Activated naive CD4-positive, alpha-beta T cell treated with anti-CD3 and anti-CD28 coated beads for 36 hours (primary cell): ENCODE results near the gene RAB27A. TPM values are rescaled to one million over a fixed set of nuclear protein-coding genes. Genes with fewer than 3 reads are reported as not detected.

ENCODE experiments used
- CTCF ChIA-PET: fragments of 350-600 bp; sonication (Branson Sonifier 250); formaldehyde crosslinking; loops from one replicate; lab custom pipeline; 2021; ENCODE audit warnings: antibody characterized with exemption; lab: Charles Lee
- DNase-seq: peaks from one replicate; pipeline ENCODE4 v3.0.0-alpha.2; 2020
- H3K27ac Mint-ChIP-seq: one replicate; pipeline ENCODE4 v1.8.0; 2021; ENCODE audit warnings: mild to moderate bottlenecking, mixed read lengths
- H3K27me3 Mint-ChIP-seq: one replicate; pipeline ENCODE4 v1.8.0; 2021; ENCODE audit warnings: low read depth, mixed read lengths
- H3K36me3 Mint-ChIP-seq: one replicate; pipeline ENCODE4 v1.8.0; 2021; ENCODE audit warnings: low read depth, mixed read lengths
- H3K4me1 Mint-ChIP-seq: one replicate; pipeline ENCODE4 v1.8.0; 2021; ENCODE audit warnings: low read depth, mixed read lengths
- H3K4me3 Mint-ChIP-seq: one replicate; pipeline ENCODE4 v1.8.0; 2021; ENCODE audit warnings: mild to moderate bottlenecking, moderate library complexity, mixed read lengths
- H3K9me3 Mint-ChIP-seq: one replicate; pipeline ENCODE4 v1.8.0; 2021; ENCODE audit warnings: mixed read lengths
- intact Hi-C: fragments of 100-400 bp; cut with micrococcal nuclease; formaldehyde crosslinking; loops from one replicate; pipeline ENCODE4 v1.15.1; 2023
- total RNA-seq, 2 experiments: library from RNA; stranded (reverse); gene quantifications; one replicate each; pipeline ENCODE4 v1.2.3, GENCODE V29; 2021

Gene RAB27A
- total RNA-seq, 2 experiments from 2014 or later: 119 to 124 TPM

DNA sequence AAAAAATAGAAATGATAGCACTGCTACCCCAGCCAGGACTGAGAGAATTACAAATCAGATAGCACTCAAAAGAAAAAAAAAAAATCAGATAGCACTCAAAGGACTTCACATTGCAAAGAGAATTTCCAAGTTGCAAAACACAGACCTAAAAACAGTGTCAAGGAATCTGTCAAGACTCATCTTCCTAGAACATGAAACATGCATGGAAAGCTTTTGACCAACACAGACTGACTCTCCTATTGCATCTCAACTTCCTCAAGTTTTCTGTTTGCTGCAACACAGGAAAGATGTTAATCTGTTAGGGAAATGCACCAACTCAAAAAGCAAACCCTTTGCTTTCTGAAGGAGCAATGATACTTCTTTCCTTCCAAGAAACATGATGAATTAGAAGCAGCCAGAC is 42.3 kb downstream of the RAB27A start:
- intact Hi-C loops: no loop called here
- H3K36me3 Mint-ChIP-seq: peaks cover 33% of the 10 kb centered on the region
- H3K27ac Mint-ChIP-seq: no peak overlapping the region
- H3K4me3 Mint-ChIP-seq: no peak overlapping the region
- CTCF ChIA-PET: interaction anchor here (1.3 kb wide), 1 partner anchor 20 kb away, joined by 4 read pairs; no protein-coding TSS in a partner anchor
- no peaks in the 10 kb centered on the region for H3K9me3 Mint-ChIP-seq
- peaks cover 64% of the 10 kb centered on the region for H3K4me1 Mint-ChIP-seq
- DNase-seq: no peak
- H3K27me3 Mint-ChIP-seq: no peaks in the 10 kb centered on the region

DNA sequence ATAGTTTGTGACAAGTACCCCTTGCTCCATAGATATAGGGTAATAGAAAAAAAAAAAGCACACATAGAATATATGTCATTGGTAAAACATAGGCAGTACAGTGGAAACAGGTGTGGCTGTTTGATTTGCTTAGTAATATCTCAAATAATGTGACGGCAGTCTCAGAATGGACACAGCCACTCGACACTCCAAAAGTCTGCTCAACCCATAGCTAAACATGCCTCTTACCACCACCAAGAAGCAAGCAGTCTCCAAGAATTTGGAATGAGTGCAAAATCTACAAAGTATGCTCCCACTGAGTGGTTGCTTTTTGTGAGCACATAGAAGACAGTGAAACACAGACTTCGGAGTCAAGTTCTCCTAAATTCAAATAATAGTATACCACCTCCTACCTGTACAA is 43.0 kb downstream of the RAB27A start:
- DNase-seq: no peak
- peaks cover 63% of the 10 kb centered on the region for H3K4me1 Mint-ChIP-seq
- CTCF ChIA-PET: interaction anchor here (1.3 kb wide), 1 partner anchor 21 kb away, joined by 4 read pairs; no protein-coding TSS in a partner anchor
- no peak overlapping the region for H3K27ac Mint-ChIP-seq
- H3K27me3 Mint-ChIP-seq: no peaks in the 10 kb centered on the region
- H3K9me3 Mint-ChIP-seq: no peaks in the 10 kb centered on the region
- intact Hi-C loops: no loop called here
- no peak overlapping the region for H3K4me3 Mint-ChIP-seq
- H3K36me3 Mint-ChIP-seq: peaks cover 28% of the 10 kb centered on the region

DNA sequence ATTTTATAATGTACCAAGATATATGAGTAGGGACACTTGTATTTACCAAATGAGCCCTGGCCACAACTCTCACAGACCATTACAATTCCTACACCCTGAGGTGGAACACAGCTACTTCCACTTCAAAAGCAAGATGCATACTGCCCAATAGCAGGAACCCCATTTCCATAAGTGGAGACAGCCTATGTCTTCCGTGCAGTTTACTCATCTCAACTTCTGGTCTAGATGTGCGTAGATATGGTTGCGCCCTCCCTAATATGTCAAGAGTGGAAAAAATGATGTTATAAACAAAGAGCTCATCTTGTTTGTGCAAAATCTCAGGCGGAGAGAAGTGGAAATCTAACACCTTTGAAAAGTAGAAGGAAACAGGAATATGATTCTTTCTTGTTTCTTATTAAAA is 44.6 kb downstream of the RAB27A start:
- Mint-ChIP-seq H3K9me3 (no peaks in the 10 kb centered on the region), H3K27ac (peak overlapping the region; percentile 46), H3K27me3 (no peaks in the 10 kb centered on the region), H3K4me3 (no peak overlapping the region), H3K4me1 (peaks cover 61% of the 10 kb centered on the region), H3K36me3 (peaks cover 19% of the 10 kb centered on the region)
- no peak for DNase-seq
- intact Hi-C loops: loop anchor here (1.0 kb wide), 1 partner anchor 8 kb away; no protein-coding TSS in a partner anchor
- CTCF ChIA-PET: interaction anchor here (1.5 kb wide), 1 partner anchor 33 kb away, joined by 3 read pairs; no protein-coding TSS in a partner anchor

DNA sequence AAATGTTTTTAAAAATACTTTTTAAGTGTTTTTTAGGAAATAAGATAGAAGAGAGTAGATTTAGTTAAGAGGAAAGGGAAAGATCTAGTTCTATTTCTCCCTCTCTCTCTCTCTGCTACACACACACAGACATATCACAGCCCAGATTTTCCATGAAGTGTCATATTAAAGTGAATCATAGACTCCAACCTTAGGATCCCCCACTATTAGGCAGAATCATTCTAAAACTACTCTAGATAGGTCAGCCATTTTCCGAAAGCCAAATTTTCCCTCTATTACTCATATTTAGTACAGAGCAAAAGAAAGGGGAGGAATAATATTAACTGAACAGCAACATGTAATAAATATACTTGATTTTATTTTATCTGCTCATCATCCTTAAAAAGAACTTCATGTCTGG is 47.7 kb downstream of the RAB27A start:
- CTCF ChIA-PET: interaction anchor here (0.6 kb wide), 1 partner anchor 198 kb away, joined by 4 read pairs; no protein-coding TSS in a partner anchor
- Mint-ChIP-seq H3K27me3 (no peaks in the 10 kb centered on the region), H3K4me3 (no peak overlapping the region)

DNA sequence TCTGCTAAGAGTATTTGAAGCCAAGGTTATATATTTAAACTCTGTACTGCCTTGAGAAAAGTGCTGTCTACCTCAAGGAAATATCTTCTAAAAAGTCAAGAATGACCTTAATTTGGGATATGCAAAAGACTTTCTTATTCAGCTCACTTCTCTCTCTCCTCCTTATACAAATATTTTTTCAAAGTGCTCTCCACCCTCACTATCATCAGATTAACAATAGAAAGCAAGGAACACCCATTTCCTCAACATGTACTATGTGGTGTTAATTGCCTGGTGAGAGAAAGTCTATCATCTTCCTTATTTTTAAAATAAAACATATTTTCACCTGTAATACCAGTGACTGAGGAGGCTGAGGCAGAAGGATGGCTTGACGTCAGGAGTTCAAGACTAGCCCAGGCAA is 48.4 kb downstream of the RAB27A start:
- Mint-ChIP-seq H3K9me3 (no peaks in the 10 kb centered on the region), H3K4me3 (no peak overlapping the region), H3K4me1 (peaks cover 74% of the 10 kb centered on the region), H3K36me3 (peaks cover 13% of the 10 kb centered on the region), H3K27me3 (no peaks in the 10 kb centered on the region), H3K27ac (peak overlapping the region; percentile 7)
- DNase-seq: no peak
- intact Hi-C loops: loop anchor here (5.0 kb wide), 1 partner anchor 166 kb away; the partner anchor contains the start of genes CCPG1 and PIERCE2
- CTCF ChIA-PET: interaction anchor here (0.6 to 0.9 kb wide), 2 partner anchors 42 to 198 kb away, joined by 3 to 4 read pairs; no protein-coding TSS in a partner anchor

More for the DNA sequence above, 47.7 kb downstream of the RAB27A start:
- H3K36me3 Mint-ChIP-seq: peaks cover 12% of the 10 kb centered on the region
- intact Hi-C loops: loop anchor here (5.0 kb wide), 1 partner anchor 165 kb away; the partner anchor contains the start of genes CCPG1 and PIERCE2
- DNase-seq: no peak
- H3K4me1 Mint-ChIP-seq: peaks cover 75% of the 10 kb centered on the region
- no peaks in the 10 kb centered on the region for H3K9me3 Mint-ChIP-seq
- H3K27ac Mint-ChIP-seq: peak overlapping the region; percentile 79

DNA sequence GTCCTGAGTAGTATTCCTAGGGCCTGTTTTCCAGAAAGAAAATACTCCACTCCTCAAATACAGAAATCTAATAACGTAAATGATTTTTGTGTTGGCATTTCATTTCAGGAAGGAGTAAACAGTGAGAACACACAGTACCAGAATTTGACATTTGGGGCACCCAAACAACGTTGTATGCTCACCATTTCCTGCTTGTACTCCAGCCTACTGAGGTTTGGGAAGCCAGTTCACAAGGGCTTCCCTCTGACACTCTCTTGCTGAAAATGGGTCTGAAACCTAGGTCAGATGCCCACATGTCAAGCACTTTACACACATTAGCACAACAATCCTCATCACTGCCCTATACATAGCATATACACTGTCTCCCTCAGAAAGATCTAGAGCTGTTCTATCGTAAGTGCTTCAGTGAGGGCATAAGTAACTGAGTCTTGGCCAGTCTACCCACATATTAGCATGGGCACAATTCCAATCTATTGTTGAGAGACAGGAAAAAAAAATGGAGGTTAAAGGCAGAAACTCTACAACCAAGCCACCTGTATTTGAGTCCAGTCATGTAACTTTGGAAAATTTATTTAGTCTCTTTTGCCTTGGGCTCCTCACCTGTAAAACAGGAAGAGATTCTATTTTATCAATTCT is 49.4 kb downstream of the RAB27A start:
- Mint-ChIP-seq H3K4me3 (no peak overlapping the region), H3K27me3 (no peaks in the 10 kb centered on the region), H3K9me3 (no peaks in the 10 kb centered on the region), H3K27ac (peak overlapping the region; percentile 34), H3K36me3 (peaks cover 16% of the 10 kb centered on the region), H3K4me1 (peaks cover 70% of the 10 kb centered on the region)
- CTCF ChIA-PET: interaction anchor here (0.9 kb wide), 1 partner anchor 43 kb away, joined by 3 read pairs; no protein-coding TSS in a partner anchor
- intact Hi-C loops: loop anchor here (5.0 kb wide), 1 partner anchor 167 kb away; the partner anchor contains the start of genes CCPG1 and PIERCE2
- no peak for DNase-seq

DNA sequence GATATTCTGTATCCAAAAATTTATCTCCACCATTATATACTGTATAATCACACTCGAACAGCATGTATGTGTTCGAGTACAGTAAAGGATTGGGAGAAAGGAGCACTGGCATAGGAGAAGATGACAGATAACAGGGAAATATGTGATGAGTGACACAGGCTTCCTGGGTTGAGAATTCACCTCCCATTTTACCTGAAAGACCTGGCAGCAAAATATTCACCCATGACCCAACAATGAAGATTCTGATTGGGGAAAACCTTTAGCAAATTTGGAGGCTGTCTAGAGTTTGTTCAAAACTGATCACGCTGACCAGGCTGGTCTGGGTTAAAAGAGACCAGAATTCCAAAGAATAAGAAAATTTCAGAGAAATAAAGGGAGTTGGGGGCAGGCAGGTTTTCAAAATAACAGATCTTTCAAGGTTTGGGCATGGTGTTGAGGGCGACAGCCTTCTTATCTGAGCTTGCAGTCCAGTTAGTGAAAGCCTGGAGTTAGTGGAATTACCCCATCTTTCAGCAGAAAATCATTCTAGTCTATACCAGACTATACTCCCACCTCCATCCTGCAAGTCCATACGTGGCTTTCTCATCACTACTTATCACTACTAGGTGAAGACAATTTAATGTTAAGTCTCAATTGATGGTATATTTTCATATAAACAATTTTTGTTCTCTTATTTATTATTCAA is 50.0 kb downstream of the RAB27A start:
- H3K4me3 Mint-ChIP-seq: no peak overlapping the region

DNA sequence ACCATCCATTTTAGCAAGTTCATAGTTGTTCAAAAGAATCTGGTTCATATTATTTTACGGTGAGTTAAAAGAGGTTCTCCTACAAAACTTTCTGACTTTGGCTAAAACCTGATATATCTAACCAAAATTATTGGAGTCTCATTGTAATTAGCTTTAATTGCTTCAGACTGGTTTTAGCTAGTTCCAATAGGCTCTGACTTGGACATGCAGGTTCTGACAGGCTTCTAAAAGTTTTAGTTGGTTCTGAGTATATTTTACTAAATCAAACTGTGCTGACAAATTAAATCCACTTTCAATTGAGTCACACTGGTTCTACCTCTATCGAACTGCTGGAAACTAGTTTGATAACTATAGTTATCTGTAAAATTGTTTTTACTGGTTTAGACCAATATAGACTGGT is 50.7 kb downstream of the RAB27A start:
- no peaks in the 10 kb centered on the region for H3K27me3 Mint-ChIP-seq
- DNase-seq: no peak
- H3K4me1 Mint-ChIP-seq: peaks cover 69% of the 10 kb centered on the region
- H3K4me3 Mint-ChIP-seq: no peak overlapping the region
- CTCF ChIA-PET: no interaction called here
- peaks cover 22% of the 10 kb centered on the region for H3K36me3 Mint-ChIP-seq
- peak overlapping the region; percentile 92 for H3K27ac Mint-ChIP-seq
- no peaks in the 10 kb centered on the region for H3K9me3 Mint-ChIP-seq
- intact Hi-C loops: no loop called here

More for the DNA sequence above, 50.0 kb downstream of the RAB27A start:
- Mint-ChIP-seq H3K9me3 (no peaks in the 10 kb centered on the region), H3K27ac (peak overlapping the region; percentile 17), H3K4me1 (peaks cover 65% of the 10 kb centered on the region), H3K36me3 (peaks cover 15% of the 10 kb centered on the region), H3K27me3 (no peaks in the 10 kb centered on the region)
- intact Hi-C loops: loop anchor here (5.0 kb wide), 1 partner anchor 168 kb away; the partner anchor contains the start of genes CCPG1 and PIERCE2
- DNase-seq: no peak
- CTCF ChIA-PET: no interaction called here

DNA sequence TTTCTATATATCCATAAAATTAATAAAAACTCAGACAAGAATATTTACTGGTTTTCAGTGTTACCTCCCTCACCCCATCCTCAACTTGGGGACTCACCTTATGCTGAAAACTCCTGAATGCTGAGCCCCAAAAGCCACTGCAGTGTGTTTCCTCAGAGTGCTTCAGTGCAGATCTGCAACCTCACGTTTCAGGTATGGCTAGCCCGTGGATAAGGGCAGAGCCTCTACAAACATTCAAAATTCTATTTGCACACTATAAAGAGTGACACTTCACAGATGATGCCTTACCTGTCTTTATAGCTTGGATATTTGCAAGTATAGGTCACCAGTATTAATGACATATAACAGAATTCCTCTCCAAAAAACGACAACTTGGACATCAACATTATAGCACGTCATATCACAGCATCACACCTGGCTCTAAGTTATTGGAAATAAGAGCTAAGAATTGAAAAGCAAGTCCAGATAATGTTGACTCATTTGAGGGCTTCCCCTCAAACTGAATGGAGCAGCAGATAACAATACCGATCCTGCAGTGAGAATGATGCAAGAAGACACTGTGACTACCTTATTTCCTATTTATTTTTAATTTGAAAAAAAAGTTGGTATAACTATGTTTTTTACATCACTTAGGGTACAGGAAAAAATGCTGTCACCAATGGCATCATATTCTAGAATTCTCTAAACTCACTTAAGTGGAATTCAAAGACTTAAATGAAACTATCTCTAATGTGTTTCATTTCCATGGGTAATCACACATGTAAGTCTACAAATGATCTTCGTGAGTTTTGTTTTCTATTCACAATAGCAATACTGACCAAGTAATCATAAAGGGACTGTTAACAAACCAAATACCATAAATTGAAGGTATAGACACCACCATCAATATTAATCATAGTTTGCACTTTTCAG is 52.1 kb downstream of the RAB27A start:
- Mint-ChIP-seq H3K4me1 (peaks cover 56% of the 10 kb centered on the region), H3K27ac (peak overlapping the region; percentile 92), H3K27me3 (no peaks in the 10 kb centered on the region), H3K9me3 (no peaks in the 10 kb centered on the region), H3K4me3 (peak overlapping the region; percentile 46), H3K36me3 (peaks cover 23% of the 10 kb centered on the region)
- CTCF ChIA-PET: interaction anchor here (1.5 kb wide), 1 partner anchor 54 kb away, joined by 4 read pairs; no protein-coding TSS in a partner anchor
- intact Hi-C loops: loop anchor here (1.0 kb wide), 4 partner anchors 16 to 53 kb away; no protein-coding TSS in a partner anchor
- no peak for DNase-seq

DNA sequence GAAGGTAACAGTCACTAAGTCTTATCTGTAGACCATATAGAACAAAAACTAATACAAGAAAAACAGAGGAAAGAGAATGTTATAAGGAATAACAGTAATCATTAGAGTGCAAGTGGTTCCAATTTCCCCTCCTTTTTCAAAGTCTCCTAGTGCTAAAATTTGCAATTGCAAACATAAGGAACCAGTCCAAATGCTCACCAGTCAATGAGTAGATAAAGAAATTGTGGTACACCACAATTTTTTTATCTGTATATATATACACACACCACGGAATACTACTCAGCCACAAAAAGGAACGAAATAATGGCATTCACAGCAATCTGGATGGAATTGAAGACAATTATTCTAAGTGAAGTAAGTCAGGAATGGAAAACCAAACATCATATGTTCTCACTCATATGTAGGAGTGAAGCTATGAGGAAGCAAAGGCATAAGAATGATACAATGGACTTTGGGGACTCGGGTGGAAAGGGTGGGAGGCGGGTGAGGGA is 54.0 kb downstream of the RAB27A start:
- intact Hi-C loops: no loop called here
- peak overlapping the region; percentile 59 for H3K27ac Mint-ChIP-seq
- no peak overlapping the region for H3K4me3 Mint-ChIP-seq

DNA sequence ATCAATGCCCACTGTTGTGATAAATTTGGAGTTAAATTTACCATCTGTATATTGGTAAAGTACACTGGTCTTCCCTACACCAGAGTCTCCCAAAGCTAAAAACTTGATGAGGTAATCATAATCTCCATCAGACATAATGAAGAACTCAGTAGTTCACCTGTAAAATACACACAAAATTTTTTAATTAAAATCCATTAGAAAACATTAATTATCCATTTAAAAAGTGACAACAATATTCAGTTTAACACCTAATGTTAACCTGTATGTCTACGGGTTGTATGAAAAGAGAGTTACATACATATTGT is 54.9 kb downstream of the RAB27A start:
- H3K4me3 Mint-ChIP-seq: no peak overlapping the region
- H3K27ac Mint-ChIP-seq: no peak overlapping the region
- H3K27me3 Mint-ChIP-seq: no peaks in the 10 kb centered on the region
- H3K4me1 Mint-ChIP-seq: peaks cover 44% of the 10 kb centered on the region
- no peak for DNase-seq
- CTCF ChIA-PET: interaction anchor here (0.5 kb wide), 1 partner anchor 29 kb away, joined by 3 read pairs; no protein-coding TSS in a partner anchor
- peaks cover 41% of the 10 kb centered on the region for H3K36me3 Mint-ChIP-seq
- no peaks in the 10 kb centered on the region for H3K9me3 Mint-ChIP-seq
- intact Hi-C loops: no loop called here

More for the DNA sequence above, 54.0 kb downstream of the RAB27A start:
- Mint-ChIP-seq H3K4me1 (peaks cover 49% of the 10 kb centered on the region), H3K36me3 (peaks cover 36% of the 10 kb centered on the region), H3K9me3 (no peaks in the 10 kb centered on the region), H3K27me3 (no peaks in the 10 kb centered on the region)
- CTCF ChIA-PET: no interaction called here
- DNase-seq: no peak
